ENCODE measurements around the gene TMEM185A. TPM values are rescaled to one million over a fixed set of nuclear protein-coding genes. Genes with fewer than 3 reads are reported as not detected.

TMEM185A gene
- total RNA-seq, 1 experiment from 2014 or later = 23.6 TPM

GRCh38 chrX:149568701-149569296, 62.8 kb downstream of the TMEM185A start:
- H3K18ac ChIP-seq (ENCODE audit: insufficient read length, low read depth, low read length) = no peak overlapping the region
- H2AFZ ChIP-seq (ENCODE audit: low read length) = no peak overlapping the region
- H3K27ac ChIP-seq (ENCODE audit: insufficient read length, low read depth, low read length) = no peak overlapping the region
- no peaks in the 10 kb centered on the region for H3K79me2 ChIP-seq (ENCODE audit: insufficient read depth, low read length)
- H3K9me3 ChIP-seq (ENCODE audit: control insufficient read depth, low read depth, low read length) = peaks cover 48% of the 10 kb centered on the region
- no CpG with 5 or more reads among the region's 5 CpGs for WGBS (ENCODE audit: extremely low coverage, insufficient read length, low lambda C conversion rate)
- no peak overlapping the region for H4K5ac ChIP-seq (ENCODE audit: insufficient read length, low read depth, low read length)
- Mint-ChIP-seq H3K4me3 (no peak overlapping the region), H3K27me3 (ENCODE audit: low read depth) (no peaks in the 10 kb centered on the region), H3K4me1 (peaks cover 26 to 40% of the 10 kb centered on the region in 2 experiments), H3K27ac (no peak overlapping the region), H3K9me3 (peaks cover 57 to 61% of the 10 kb centered on the region in 2 experiments), H3K36me3 (ENCODE audit: insufficient read depth in 1 of 3, low read depth in 3 of 3) (peaks cover 0 to 4% (median 0%) of the 10 kb centered on the region in 3 experiments; a peak in 1 of 7 replicates)
- H3K23ac ChIP-seq (ENCODE audit: insufficient read length, low read depth, low read length) = no peak overlapping the region
- no peak for DNase-seq
- H3K14ac ChIP-seq (ENCODE audit: insufficient read depth, low read length) = no peak overlapping the region
- H3K9ac ChIP-seq (ENCODE audit: extremely low read depth, insufficient read length, low read length) = no peak overlapping the region
- H3K27me3 ChIP-seq (ENCODE audit: insufficient read depth, low read length) = no peaks in the 10 kb centered on the region
- no peak overlapping the region for H4K91ac ChIP-seq (ENCODE audit: insufficient read length, low read depth, low read length)
- H4K8ac ChIP-seq (replicated peaks; ENCODE audit: insufficient read length, low read depth, low read length) = no peak overlapping the region
- H3K79me1 ChIP-seq (ENCODE audit: insufficient read depth, low read depth, low read length, poor library complexity, severe bottlenecking) = no peaks in the 10 kb centered on the region
- no peak overlapping the region for H2BK20ac ChIP-seq (ENCODE audit: low read depth, low read length, poor library complexity, severe bottlenecking)
- no peak overlapping the region for H2BK5ac ChIP-seq (ENCODE audit: insufficient read length, low read length)
- no peak overlapping the region for H3K4ac ChIP-seq (ENCODE audit: low read depth, low read length)
- H4K20me1 ChIP-seq (ENCODE audit: control insufficient read depth, insufficient read depth, insufficient read length) = no peaks in the 10 kb centered on the region
- H3T11ph ChIP-seq (ENCODE audit: low read length) = no peak overlapping the region
- H3K4me2 ChIP-seq (ENCODE audit: insufficient read depth, insufficient read length, low read length) = no peak overlapping the region
- no peaks in the 10 kb centered on the region for H3K4me1 ChIP-seq (ENCODE audit: insufficient read depth, low read length)
- H2BK15ac ChIP-seq (ENCODE audit: low read depth, low read length) = no peak overlapping the region
- no peak overlapping the region for H2AK5ac ChIP-seq (ENCODE audit: insufficient read length, low read length)
- TF ChIP-seq CTCF (conservative IDR thresholded peaks at IDR 0.05) = no peak
- H3K56ac ChIP-seq (ENCODE audit: insufficient read length, low read depth, low read length) = no peak overlapping the region
- no peaks in the 10 kb centered on the region for H3K23me2 ChIP-seq (ENCODE audit: insufficient read length, low read depth, low read length, poor library complexity, severe bottlenecking)
- no peak overlapping the region for H2BK120ac ChIP-seq (ENCODE audit: low read depth, low read length, poor library complexity, severe bottlenecking)
- H2BK12ac ChIP-seq (ENCODE audit: insufficient read length, low read depth, low read length) = no peak overlapping the region
